Amygdala (tissue), 56 donors: Measurements from ENCODE around the gene SNTB2.
"Not testable (repeated sequence)": the region's sequence is repeated elsewhere in the genome, so short reads cannot be mapped to it uniquely, and the experiment has no call there.

Experiments
- DNase-seq, 56 donors: peaks; one replicate each; lab custom pipeline; 2025; lab: John Stamatoyannopoulos, UW

Gene SNTB2

GRCh38 chr16:69225121-69225520 is 38.2 kb downstream of the SNTB2 start:
- no peak for DNase-seq

DNA sequence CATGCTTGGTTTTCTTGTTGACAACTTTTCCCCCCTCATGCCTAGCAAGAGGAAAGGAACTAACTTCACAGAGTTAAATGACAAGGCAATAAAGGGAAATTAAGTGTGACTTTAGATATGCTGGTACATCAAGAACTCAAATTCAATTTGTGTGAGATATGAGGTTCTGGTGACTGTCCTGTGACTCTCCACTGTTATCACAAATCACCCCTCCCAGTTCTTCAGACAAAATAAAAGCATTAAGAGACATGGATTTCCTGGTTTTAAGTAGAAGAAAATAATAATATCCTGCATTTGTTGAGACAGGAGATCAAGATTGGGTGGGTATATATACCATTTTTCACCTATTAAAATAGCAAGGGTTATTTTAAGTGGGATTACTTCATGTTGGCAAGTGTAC is 46.2 kb downstream of the SNTB2 start:
- DNase-seq: no peak

DNA sequence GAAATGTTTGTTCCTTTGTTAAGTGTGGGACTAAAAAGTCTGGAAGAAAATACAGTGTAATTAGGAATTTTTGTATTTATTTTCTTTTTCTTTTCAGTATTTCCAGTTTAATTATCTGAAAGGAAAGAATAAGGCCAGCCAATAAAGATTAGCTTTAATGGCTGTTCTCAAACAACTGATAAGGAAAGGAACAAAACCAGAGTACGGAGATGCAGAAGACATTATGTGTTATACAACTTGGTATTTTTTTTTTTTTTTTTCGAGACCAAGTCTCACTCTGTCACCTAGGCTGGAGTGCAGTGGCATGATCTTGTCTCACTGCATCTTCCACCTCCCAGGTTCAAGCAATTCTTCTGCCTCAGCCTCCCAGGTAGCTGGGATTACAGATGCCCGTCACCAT is 47.5 kb downstream of the SNTB2 start:
- DNase-seq: no peak

DNA sequence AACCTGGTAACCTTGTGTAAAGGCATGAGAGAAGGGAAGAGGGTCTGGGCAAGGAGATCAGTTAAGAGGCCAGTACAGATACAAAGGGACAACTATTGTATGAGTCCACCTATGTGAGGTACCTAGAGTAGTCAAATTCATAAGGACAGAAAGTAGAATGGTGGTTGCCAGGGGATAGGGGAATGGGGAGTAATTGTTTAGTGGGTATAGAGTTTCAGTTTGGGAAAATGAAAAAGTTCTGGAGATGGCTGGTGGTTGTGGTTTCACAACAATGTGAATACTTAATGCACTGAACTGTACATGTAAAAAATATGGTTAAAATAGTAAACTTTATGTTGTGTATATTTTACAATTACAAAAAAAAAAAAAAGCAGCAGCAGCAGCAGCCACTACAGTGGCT is 49.4 kb downstream of the SNTB2 start:
- no peak for DNase-seq

GRCh38 chr16:69237296-69237695 is 50.3 kb downstream of the SNTB2 start:
- DNase-seq: no peak

- no peak for DNase-seq
Measured at GRCh38 chr16:69239851-69240250, 52.9 kb downstream of the SNTB2 start.

DNA sequence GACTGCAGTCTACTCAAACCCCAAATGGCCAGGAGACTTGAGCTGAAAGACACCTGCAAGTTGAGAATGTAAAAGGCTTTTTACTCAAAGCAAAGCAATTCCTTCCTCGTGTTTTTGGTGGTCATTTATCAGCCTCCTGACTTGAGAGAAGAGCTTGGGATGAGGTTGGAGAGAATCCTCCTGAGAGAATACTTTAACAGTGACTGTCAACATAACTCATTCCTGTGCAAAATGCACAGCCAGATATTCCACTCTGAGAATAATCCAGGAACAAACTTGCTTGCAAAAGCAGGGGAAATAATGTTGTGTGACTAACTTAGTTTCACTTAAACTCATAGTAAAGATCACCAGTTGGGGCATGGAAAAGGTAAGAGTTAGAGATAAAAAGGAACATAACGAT is 53.4 kb downstream of the SNTB2 start:
- no peak for DNase-seq

DNA sequence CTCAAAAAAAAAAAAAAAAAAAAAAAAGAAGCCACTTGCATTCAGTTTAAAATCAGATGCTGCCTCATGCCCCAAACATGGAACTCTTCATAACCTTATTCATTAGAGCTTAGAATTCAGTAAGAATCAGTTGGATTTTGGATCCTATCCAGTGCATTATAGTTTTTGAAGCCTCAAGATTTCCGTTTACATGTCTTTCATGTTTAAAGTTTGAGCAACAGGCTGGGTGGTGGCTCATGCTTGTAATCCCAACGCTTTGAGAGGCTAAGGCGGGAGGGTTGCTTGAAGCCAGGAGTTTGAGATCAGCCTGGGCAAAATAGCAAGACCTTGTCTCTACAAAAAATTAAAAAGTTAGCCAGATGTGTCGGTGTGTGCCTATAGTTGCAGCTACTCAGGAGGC is 55.0 kb downstream of the SNTB2 start:
- DNase-seq: no peak

- DNase-seq: no peak
Measured at GRCh38 chr16:69243479-69243878, 56.5 kb downstream of the SNTB2 start.

DNA sequence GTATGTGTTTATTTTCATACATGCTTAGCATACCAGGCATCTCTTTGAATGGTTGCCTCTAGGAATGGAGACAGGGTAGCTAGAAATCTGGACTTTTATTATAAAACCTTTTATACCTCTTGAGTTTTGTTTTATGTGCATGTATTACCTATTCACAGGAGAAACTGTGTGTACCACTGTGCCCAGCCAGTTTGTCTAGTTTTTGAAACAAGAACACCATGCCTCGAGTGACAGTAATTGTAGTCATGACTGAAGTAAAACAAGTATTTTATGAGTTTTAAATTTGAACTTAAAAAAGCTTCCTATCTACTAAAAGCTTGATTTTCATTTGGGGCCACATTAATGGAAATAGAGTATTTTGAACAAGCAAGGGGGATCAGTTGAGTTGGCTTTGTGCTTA is 57.4 kb downstream of the SNTB2 start:
- DNase-seq: no peak

DNA sequence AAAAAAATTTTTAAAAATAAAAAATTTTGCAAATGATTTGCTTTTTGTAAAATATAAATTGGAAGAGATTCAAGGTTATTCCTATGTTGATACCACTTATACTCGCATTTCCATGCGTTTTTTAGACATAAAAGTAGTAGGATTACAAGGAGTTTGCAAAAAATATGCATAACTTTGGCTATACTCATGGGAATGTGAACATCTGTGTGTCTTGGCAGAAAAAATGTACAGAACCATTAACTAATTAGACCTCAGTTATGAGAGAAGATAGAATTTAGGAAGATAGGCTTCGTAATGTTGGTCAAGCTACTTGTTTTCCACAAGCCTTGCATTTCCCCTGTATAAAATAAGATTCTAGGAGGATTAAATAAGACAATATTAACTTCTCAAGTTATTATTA is 63.1 kb downstream of the SNTB2 start:
- no peak for DNase-seq

DNA sequence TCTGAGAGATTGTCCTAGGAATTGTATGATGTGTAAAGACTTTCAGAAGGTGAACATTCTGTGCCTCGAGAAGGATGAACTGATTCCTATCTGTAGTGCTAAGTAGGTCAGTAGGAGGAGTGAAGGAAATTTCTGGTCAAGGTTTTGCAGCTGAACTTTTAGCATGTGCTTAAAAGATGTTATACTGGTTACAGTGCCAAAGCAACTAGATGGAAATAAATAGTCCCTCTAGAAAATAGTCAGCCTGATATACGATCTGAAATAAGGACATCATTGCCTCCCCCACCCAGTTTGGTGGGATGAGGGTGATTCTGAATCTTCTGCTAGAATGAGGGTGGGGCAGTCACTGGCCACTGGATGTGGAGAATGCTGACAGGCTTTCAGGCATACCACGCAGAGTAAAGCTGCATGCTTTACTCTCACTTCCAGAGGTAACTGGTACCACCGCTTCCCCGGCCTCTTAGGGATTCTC is 66.9 kb downstream of the SNTB2 start:
- no peak for DNase-seq

DNA sequence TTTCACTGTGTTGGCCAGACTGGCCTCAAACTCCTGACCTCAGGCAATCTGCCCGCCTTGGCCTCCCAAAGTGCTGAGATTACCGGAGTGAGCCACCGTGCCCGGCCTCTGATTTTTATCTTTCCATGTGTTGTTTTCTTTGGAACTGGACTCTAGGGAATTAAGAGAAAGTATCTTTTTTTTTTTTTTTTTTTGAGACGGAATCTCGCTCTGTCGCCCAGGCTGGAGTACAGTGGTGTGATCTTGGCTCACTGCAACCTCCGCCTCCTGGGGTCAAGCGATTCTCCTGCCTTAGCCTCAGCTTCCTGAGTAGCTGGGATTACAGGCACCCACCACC is 72.4 kb downstream of the SNTB2 start:
- DNase-seq: not testable (repeated sequence)

GRCh38 chr16:69260019-69260418 is 73.1 kb downstream of the SNTB2 start:
- DNase-seq: no peak

DNA sequence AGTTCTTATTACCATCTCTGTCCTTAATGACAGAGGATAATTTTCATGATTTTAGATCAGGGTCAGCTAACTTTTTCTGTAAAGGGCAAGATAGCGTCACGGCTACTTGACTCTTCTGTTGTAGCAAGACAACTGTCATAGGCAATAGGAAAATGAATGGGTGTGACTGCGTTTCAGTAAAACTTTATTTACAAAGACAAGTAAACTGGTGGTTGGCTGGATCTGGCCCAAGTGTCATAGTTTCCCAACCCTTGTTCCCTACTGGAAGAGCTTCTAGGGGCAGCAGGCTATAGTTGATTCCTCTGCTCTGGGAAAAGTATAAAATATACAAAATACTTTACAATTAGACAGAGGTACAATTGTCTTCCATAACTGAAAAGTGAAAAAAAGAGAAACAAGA is 73.5 kb downstream of the SNTB2 start:
- no peak for DNase-seq

DNA sequence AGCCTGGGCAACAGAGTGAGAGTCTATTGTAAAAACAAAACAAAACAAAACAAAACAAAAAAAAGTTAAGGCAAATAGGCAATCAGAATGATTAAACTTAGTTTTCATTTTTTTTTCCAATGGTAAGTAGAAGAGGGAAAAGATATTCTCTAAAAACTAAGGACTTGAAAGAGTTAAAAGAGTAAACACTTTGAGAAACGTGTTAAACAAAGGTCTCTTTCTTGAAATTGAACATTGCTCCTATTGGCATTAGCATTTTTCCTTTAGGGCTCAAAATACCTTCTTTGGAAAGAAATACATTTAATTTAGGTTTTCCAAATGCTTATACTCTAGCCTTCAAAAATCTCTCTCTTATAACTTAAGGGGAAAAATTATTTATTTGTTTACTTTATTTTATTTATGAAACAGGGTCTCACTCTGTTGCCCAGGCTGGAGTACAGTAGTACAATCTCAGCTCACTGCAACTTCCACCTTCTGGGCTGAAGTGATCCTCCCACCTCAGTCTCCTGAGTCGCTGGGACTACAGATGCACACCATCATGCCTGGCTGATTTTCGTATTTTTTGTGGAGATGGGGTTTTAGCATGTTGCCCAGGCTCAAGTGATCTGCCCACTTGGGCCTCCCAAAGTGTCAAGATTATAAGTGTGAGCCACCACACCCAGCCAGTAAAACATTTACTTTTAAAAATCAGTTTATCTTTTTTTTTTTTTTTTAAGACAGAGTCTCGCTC is 79.5 kb downstream of the SNTB2 start:
- DNase-seq: no peak

- DNase-seq: no peak
Measured at GRCh38 chr16:69267633-69268032, 80.7 kb downstream of the SNTB2 start.

- no peak for DNase-seq
Measured at GRCh38 chr16:69270395-69270794, 83.4 kb downstream of the SNTB2 start.

DNA sequence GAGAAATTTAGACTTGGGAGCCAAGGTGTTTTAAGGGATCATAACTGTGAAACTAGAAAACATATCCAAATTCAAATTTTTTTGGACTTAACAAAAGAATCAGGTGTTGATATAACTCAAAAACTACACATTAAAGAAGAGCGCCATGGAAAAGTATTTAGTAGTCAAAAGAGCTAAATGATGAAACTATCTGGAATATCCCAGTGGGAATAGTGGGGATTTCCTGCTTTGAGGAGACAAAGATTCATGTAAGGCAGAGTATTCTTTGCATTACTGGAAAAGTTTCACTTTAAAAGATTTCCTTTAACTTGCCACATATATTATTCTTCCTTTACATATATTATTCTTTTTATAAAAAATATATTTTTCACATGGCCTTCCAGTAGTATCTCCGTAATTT is 83.9 kb downstream of the SNTB2 start:
- DNase-seq: no peak

DNA sequence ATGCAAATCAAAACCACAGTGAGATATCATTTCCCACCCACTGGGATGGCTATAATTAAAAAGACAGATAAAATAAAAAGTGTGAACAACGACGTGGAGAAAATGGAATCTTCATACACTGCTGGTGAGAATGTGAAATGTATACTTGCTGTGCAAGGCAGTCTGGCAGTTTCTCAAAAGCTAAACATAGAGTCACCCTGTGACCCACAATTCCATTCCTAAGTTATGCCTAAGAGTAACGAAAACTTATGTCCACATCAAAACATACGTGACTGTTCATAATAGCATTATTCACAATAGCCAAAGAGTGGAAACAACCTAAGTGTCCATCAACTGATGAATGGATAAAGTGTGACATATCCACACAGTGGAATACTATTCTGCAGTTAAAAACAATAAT is 86.0 kb downstream of the SNTB2 start:
- no peak for DNase-seq

- no peak for DNase-seq
Measured at GRCh38 chr16:69274699-69275235, 87.8 kb downstream of the SNTB2 start.

- no peak for DNase-seq
Measured at GRCh38 chr16:69276148-69277115, 89.5 kb downstream of the SNTB2 start.
